ENCODE data around the gene MOGAT2.

MOGAT2 gene

DNA sequence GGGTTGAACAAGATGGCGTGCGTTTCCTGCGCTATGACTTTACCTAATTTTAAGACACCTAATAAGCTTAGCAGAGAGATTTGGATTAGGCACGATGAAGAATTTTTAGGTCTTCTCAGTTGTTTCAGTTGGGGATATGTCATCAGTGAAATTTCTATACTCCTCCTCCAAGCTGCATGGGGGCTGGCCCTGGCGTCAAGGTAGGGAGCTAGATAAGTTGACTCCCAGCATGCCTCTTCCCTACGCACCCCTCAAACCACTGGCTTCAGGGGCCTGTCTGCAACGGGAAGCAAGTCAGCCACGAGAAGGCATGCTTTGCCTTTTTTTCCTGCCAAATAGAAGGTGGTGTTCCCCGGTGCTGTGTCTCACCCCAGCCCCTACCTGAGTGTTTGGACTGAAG is 64.2 kb downstream of the MOGAT2 start:
- DNase-seq, result no peak
